SK-N-MC (cell line): Measurements from ENCODE around the gene GARIN6.

Experiments used
- EZH2 ChIP-seq: fragments of 200-600 bp; sonication (generic); IDR thresholded peaks from one replicate; pipeline ENCODE4 v1.6.1; 2017; ENCODE audit warnings: antibody characterized with exemption
- FOXP2 ChIP-seq: optimal IDR thresholded peaks from 2 replicates; pipeline ENCODE3; 2011; ENCODE audit warnings: mild to moderate bottlenecking, moderate library complexity; ENCODE audit not compliant: insufficient read depth; ENCODE audit errors: extremely low read length, control extremely low read depth
- POLR2AphosphoS5 ChIP-seq: IDR thresholded peaks from 2 replicates; pipeline ENCODE4 v1.6.1; 2012; ENCODE audit warnings: mild to moderate bottlenecking, low read depth, low read length, borderline replicate concordance

GRCh38 chr12:99686142-99686541, 38.6 kb downstream of the GARIN6 start:
- TF ChIP-seq EZH2 (no peak), POLR2AphosphoS5 (no peak), FOXP2 (no peak)
